Ishikawa (cell line): Measurements from ENCODE around the gene FAM24B.

Experiments used
- CEBPB ChIP-seq: IDR thresholded peaks from 2 replicates; pipeline ENCODE4 v1.6.1; 2012
- CREB1 ChIP-seq: IDR thresholded peaks from 2 replicates; pipeline ENCODE4 v1.6.1; 2012; ENCODE audit warnings: low read depth
- EP300 ChIP-seq: IDR thresholded peaks from 2 replicates; pipeline ENCODE4 v1.6.1; 2012; ENCODE audit warnings: borderline replicate concordance
- MAX ChIP-seq: IDR thresholded peaks from 2 replicates; pipeline ENCODE4 v1.6.1; 2012
- NFIC ChIP-seq: IDR thresholded peaks from 2 replicates; pipeline ENCODE4 v1.6.1; 2012
- RAD21 ChIP-seq: IDR thresholded peaks from 2 replicates; pipeline ENCODE4 v1.6.1; 2012; ENCODE audit warnings: low read depth
- TAF1 ChIP-seq: IDR thresholded peaks from 2 replicates; pipeline ENCODE4 v1.6.1; 2012; ENCODE audit warnings: low read depth, mild to moderate bottlenecking
- TCF12 ChIP-seq: IDR thresholded peaks from 2 replicates; pipeline ENCODE4 v1.6.1; 2012; ENCODE audit warnings: low read depth
- YY1 ChIP-seq: IDR thresholded peaks from 2 replicates; pipeline ENCODE4 v1.6.1; 2012; ENCODE audit warnings: low read depth

- TF ChIP-seq TCF12 (no peak), EP300 (no peak), RAD21 (no peak), MAX (no peak), TAF1 (no peak), NFIC (no peak), YY1 (no peak), CREB1 (no peak), CEBPB (no peak)
These were observed 29.3 kb downstream of the FAM24B start for GRCh38 chr10:122849900-122850605.
